HEK293 (cell line): ENCODE data around the gene DNAAF8.

ENCODE experiments used
- BCL11A ChIP-seq: fragments of 450-650 bp; formaldehyde crosslinking; IDR thresholded peaks from 2 replicates; pipeline ENCODE4 v1.5.1; 2016; ENCODE audit warnings: low read depth, missing biosample characterization, missing genetic modification characterization
- KLF1 ChIP-seq: fragments of 450-650 bp; formaldehyde crosslinking; IDR thresholded peaks from 2 replicates; pipeline ENCODE4 v1.5.1; 2016; ENCODE audit warnings: missing biosample characterization, missing genetic modification characterization
- KLF10 ChIP-seq: fragments of 450-650 bp; IDR thresholded peaks from 2 replicates; pipeline ENCODE4 v1.5.1; 2018; ENCODE audit warnings: missing biosample characterization, mild to moderate bottlenecking, missing genetic modification characterization
- KLF7 ChIP-seq: fragments of 450-650 bp; formaldehyde crosslinking; IDR thresholded peaks from 2 replicates; pipeline ENCODE4 v1.5.1; 2016; ENCODE audit warnings: missing biosample characterization, missing genetic modification characterization, borderline replicate concordance
- MEIS1 ChIP-seq: sonication (generic); formaldehyde crosslinking; IDR thresholded peaks from 2 replicates; pipeline ENCODE4 v1.8.1; 2022; ENCODE audit warnings: missing genetic modification reagents, mild to moderate bottlenecking, borderline replicate concordance
- OVOL3 ChIP-seq: fragments of 450-650 bp; formaldehyde crosslinking; IDR thresholded peaks from 2 replicates; pipeline ENCODE4 v1.5.1; 2016; ENCODE audit warnings: missing biosample characterization, missing genetic modification characterization
- SP7 ChIP-seq: fragments of 450-650 bp; formaldehyde crosslinking; IDR thresholded peaks from 2 replicates; pipeline ENCODE4 v1.5.1; 2016; ENCODE audit warnings: missing biosample characterization, missing genetic modification characterization
- YY2 ChIP-seq: fragments of 450-650 bp; formaldehyde crosslinking; IDR thresholded peaks from 2 replicates; pipeline ENCODE4 v1.5.1; 2016; ENCODE audit warnings: missing biosample characterization, missing genetic modification characterization
- ZIC2 ChIP-seq: fragments of 450-650 bp; formaldehyde crosslinking; IDR thresholded peaks from 2 replicates; pipeline ENCODE4 v1.5.1; 2016; ENCODE audit warnings: missing biosample characterization, missing genetic modification characterization
- ZNF19 ChIP-seq: fragments of 450-650 bp; formaldehyde crosslinking; IDR thresholded peaks from 2 replicates; pipeline ENCODE4; 2016; ENCODE audit warnings: missing biosample characterization, missing genetic modification characterization, low read depth
- ZNF223 ChIP-seq: fragments of 450-650 bp; formaldehyde crosslinking; IDR thresholded peaks from 2 replicates; pipeline ENCODE4 v1.5.1; 2016; ENCODE audit warnings: missing biosample characterization, missing genetic modification characterization
- ZNF274 ChIP-seq, 2 experiments: fragments of 200-500 bp in 1 of 2; fragments of 450-650 bp in 1 of 2; sonication (Bioruptor generic) in 1 of 2; formaldehyde crosslinking in 1 of 2; IDR thresholded peaks; 2 replicates each; pipeline versions ENCODE4 v1.5.1 to v1.6.1; 2014 to 2016; ENCODE audit warnings: borderline replicate concordance in 1 of 2, inconsistent platforms in 1 of 2, low read length in 1 of 2, missing biosample characterization in 1 of 2, missing genetic modification characterization in 1 of 2
- ZNF311 ChIP-seq: fragments of 450-650 bp; formaldehyde crosslinking; IDR thresholded peaks from 2 replicates; pipeline ENCODE4 v1.5.1; 2017; ENCODE audit warnings: missing biosample characterization, missing genetic modification characterization, borderline replicate concordance
- ZNF341 ChIP-seq: fragments of 450-650 bp; formaldehyde crosslinking; IDR thresholded peaks from 2 replicates; pipeline ENCODE4; 2016; ENCODE audit warnings: low read depth, missing biosample characterization, missing genetic modification characterization
- ZNF37A ChIP-seq: fragments of 450-650 bp; IDR thresholded peaks from 2 replicates; pipeline ENCODE4 v1.5.1; 2018; ENCODE audit warnings: missing biosample characterization, missing genetic modification characterization
- ZNF394 ChIP-seq: fragments of 450-650 bp; formaldehyde crosslinking; IDR thresholded peaks from 2 replicates; pipeline ENCODE4 v1.5.1; 2016; ENCODE audit warnings: missing biosample characterization, missing genetic modification characterization, mild to moderate bottlenecking, moderate library complexity, borderline replicate concordance
- ZNF404 ChIP-seq: fragments of 450-650 bp; formaldehyde crosslinking; IDR thresholded peaks from 2 replicates; pipeline ENCODE4 v1.5.1; 2017; ENCODE audit warnings: missing biosample characterization, missing genetic modification characterization
- ZNF558 ChIP-seq: fragments of 450-650 bp; formaldehyde crosslinking; IDR thresholded peaks from 2 replicates; pipeline ENCODE4 v1.5.1; 2016; ENCODE audit warnings: missing biosample characterization, missing genetic modification characterization
- ZNF76 ChIP-seq: fragments of 450-650 bp; formaldehyde crosslinking; IDR thresholded peaks from 2 replicates; pipeline ENCODE4; 2016; ENCODE audit warnings: low read depth, missing biosample characterization, missing genetic modification characterization, borderline replicate concordance
- ZNF777 ChIP-seq: fragments of 450-650 bp; formaldehyde crosslinking; IDR thresholded peaks from 2 replicates; pipeline ENCODE4 v1.5.1; 2017; ENCODE audit warnings: missing biosample characterization, missing genetic modification characterization, borderline replicate concordance
- ZNF830 ChIP-seq: fragments of 450-650 bp; IDR thresholded peaks from 2 replicates; pipeline ENCODE4 v1.5.0; 2018; ENCODE audit warnings: missing biosample characterization, missing genetic modification characterization, low read depth, mild to moderate bottlenecking, moderate library complexity
- TF ChIP-seq, protein P1 (sequence below): fragments of 450-650 bp; formaldehyde crosslinking; IDR thresholded peaks from 2 replicates; pipeline ENCODE4 v1.5.1; 2016; ENCODE audit warnings: missing biosample characterization, missing genetic modification characterization, borderline replicate concordance
- TF ChIP-seq, protein P2 (sequence below): fragments of 450-650 bp; formaldehyde crosslinking; IDR thresholded peaks from 2 replicates; pipeline ENCODE4 v1.5.1; 2016; ENCODE audit warnings: missing biosample characterization, missing genetic modification characterization, borderline replicate concordance
- TF ChIP-seq, protein P3 (sequence below): fragments of 450-650 bp; formaldehyde crosslinking; IDR thresholded peaks from 2 replicates; pipeline ENCODE4 v1.5.1; 2016; ENCODE audit warnings: missing biosample characterization, missing genetic modification characterization
- TF ChIP-seq, protein P4 (sequence below): fragments of 450-650 bp; formaldehyde crosslinking; IDR thresholded peaks from 2 replicates; pipeline ENCODE4 v1.5.1; 2017; ENCODE audit warnings: missing biosample characterization, missing genetic modification characterization

The DNAAF8 gene

DNA sequence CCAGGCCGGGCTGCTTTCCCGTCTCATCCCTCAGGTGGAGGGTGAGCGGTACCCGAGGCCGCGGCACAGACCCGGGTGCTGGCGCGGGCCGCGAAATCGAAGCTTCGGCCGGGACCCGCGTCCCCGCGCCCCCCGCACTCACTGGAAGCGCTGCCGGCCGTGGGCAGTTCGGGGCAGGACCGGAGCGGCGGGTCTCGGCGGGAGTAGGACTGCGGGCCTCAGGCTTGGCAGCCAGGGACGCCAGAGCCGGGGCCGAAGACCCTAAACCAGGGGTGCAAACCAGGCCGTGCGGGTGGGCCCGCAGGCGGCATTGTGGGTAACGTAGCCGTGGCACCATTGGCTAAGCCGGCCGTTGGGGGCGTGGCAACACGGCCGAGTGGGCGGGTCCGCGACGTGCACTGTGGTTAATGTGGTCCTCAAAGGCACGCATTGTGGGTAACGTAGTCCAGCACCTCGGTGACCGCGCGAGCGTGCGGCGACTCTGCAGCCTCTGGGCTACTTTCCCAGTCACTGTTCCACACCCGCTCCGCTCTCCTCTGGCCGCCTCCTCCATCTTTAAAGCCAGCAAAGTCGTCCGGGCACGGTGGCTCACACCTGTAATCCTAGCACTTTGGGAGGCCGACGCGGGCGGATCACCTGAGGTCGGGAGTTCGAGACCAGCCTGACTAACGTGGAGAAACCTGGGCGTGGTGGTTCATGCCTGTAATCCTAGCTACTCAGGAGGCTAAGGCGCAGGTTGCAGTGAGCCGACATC, 32.7 kb downstream of the DNAAF8 start, which contains the start of gene ZNF500 (continued):
- TF ChIP-seq, protein P1, sequence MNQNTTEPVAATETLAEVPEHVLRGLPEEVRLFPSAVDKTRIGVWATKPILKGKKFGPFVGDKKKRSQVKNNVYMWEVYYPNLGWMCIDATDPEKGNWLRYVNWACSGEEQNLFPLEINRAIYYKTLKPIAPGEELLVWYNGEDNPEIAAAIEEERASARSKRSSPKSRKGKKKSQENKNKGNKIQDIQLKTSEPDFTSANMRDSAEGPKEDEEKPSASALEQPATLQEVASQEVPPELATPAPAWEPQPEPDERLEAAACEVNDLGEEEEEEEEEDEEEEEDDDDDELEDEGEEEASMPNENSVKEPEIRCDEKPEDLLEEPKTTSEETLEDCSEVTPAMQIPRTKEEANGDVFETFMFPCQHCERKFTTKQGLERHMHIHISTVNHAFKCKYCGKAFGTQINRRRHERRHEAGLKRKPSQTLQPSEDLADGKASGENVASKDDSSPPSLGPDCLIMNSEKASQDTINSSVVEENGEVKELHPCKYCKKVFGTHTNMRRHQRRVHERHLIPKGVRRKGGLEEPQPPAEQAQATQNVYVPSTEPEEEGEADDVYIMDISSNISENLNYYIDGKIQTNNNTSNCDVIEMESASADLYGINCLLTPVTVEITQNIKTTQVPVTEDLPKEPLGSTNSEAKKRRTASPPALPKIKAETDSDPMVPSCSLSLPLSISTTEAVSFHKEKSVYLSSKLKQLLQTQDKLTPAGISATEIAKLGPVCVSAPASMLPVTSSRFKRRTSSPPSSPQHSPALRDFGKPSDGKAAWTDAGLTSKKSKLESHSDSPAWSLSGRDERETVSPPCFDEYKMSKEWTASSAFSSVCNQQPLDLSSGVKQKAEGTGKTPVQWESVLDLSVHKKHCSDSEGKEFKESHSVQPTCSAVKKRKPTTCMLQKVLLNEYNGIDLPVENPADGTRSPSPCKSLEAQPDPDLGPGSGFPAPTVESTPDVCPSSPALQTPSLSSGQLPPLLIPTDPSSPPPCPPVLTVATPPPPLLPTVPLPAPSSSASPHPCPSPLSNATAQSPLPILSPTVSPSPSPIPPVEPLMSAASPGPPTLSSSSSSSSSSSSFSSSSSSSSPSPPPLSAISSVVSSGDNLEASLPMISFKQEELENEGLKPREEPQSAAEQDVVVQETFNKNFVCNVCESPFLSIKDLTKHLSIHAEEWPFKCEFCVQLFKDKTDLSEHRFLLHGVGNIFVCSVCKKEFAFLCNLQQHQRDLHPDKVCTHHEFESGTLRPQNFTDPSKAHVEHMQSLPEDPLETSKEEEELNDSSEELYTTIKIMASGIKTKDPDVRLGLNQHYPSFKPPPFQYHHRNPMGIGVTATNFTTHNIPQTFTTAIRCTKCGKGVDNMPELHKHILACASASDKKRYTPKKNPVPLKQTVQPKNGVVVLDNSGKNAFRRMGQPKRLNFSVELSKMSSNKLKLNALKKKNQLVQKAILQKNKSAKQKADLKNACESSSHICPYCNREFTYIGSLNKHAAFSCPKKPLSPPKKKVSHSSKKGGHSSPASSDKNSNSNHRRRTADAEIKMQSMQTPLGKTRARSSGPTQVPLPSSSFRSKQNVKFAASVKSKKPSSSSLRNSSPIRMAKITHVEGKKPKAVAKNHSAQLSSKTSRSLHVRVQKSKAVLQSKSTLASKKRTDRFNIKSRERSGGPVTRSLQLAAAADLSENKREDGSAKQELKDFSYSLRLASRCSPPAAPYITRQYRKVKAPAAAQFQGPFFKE (tag by site-specific recombination), result no peak
- TF ChIP-seq ZIC2 (tag by site-specific recombination) (peak; percentile 16; the same call in 1 of the 2 replicates), ZNF37A (tag by site-specific recombination) (no peak), KLF7 (tag by site-specific recombination) (peak; percentile 61; the same call in 1 of the 2 replicates), ZNF76 (tag by site-specific recombination) (peak; percentile 99), ZNF19 (tag by site-specific recombination) (no peak), KLF1 (tag by site-specific recombination) (peak; percentile 76), SP7 (tag by site-specific recombination) (peak; percentile 59), YY2 (tag by site-specific recombination) (peak; percentile 64), ZNF830 (no peak), KLF10 (peak; percentile 43; the same call in 1 of the 2 replicates), ZNF341 (tag by site-specific recombination) (no peak), BCL11A (tag by site-specific recombination) (no peak), ZNF558 (tag by site-specific recombination) (no peak), ZNF311 (no peak), OVOL3 (no peak), ZNF394 (peak; percentile 58; the same call in 1 of the 2 replicates), ZNF223 (tag by site-specific recombination) (no peak), ZNF274 (IDR thresholded peaks at IDR 0.05; ENCODE audit: low read length) (no peak), ZNF274 (tag by site-specific recombination; IDR thresholded peaks at IDR 0.05; ENCODE audit: borderline replicate concordance) (no peak), ZNF404 (no peak), MEIS1 (no peak), ZNF777 (no peak)
- TF ChIP-seq, protein P2, sequence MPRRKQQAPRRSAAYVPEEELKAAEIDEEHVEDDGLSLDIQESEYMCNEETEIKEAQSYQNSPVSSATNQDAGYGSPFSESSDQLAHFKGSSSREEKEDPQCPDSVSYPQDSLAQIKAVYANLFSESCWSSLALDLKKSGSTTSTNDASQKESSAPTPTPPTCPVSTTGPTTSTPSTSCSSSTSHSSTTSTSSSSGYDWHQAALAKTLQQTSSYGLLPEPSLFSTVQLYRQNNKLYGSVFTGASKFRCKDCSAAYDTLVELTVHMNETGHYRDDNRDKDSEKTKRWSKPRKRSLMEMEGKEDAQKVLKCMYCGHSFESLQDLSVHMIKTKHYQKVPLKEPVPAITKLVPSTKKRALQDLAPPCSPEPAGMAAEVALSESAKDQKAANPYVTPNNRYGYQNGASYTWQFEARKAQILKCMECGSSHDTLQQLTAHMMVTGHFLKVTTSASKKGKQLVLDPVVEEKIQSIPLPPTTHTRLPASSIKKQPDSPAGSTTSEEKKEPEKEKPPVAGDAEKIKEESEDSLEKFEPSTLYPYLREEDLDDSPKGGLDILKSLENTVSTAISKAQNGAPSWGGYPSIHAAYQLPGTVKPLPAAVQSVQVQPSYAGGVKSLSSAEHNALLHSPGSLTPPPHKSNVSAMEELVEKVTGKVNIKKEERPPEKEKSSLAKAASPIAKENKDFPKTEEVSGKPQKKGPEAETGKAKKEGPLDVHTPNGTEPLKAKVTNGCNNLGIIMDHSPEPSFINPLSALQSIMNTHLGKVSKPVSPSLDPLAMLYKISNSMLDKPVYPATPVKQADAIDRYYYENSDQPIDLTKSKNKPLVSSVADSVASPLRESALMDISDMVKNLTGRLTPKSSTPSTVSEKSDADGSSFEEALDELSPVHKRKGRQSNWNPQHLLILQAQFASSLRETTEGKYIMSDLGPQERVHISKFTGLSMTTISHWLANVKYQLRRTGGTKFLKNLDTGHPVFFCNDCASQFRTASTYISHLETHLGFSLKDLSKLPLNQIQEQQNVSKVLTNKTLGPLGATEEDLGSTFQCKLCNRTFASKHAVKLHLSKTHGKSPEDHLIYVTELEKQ (tag by site-specific recombination), result no peak
- TF ChIP-seq, protein P3, sequence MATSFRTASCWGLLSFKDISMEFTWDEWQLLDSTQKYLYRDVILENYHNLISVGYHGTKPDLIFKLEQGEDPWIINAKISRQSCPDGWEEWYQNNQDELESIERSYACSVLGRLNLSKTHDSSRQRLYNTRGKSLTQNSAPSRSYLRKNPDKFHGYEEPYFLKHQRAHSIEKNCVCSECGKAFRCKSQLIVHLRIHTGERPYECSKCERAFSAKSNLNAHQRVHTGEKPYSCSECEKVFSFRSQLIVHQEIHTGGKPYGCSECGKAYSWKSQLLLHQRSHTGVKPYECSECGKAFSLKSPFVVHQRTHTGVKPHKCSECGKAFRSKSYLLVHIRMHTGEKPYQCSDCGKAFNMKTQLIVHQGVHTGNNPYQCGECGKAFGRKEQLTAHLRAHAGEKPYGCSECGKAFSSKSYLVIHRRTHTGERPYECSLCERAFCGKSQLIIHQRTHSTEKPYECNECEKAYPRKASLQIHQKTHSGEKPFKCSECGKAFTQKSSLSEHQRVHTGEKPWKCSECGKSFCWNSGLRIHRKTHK (tag by site-specific recombination), result no peak
- TF ChIP-seq, protein P4, sequence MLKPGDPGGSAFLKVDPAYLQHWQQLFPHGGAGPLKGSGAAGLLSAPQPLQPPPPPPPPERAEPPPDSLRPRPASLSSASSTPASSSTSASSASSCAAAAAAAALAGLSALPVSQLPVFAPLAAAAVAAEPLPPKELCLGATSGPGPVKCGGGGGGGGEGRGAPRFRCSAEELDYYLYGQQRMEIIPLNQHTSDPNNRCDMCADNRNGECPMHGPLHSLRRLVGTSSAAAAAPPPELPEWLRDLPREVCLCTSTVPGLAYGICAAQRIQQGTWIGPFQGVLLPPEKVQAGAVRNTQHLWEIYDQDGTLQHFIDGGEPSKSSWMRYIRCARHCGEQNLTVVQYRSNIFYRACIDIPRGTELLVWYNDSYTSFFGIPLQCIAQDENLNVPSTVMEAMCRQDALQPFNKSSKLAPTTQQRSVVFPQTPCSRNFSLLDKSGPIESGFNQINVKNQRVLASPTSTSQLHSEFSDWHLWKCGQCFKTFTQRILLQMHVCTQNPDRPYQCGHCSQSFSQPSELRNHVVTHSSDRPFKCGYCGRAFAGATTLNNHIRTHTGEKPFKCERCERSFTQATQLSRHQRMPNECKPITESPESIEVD, result no peak
